Measurements from ENCODE around the gene RP9. TPM values are rescaled to one million over a fixed set of nuclear protein-coding genes. Genes with fewer than 3 reads are reported as not detected.

Gene RP9
- total and polyA plus RNA-seq, 2 of the 4 experiments (the other 2 are of a cell fraction) = 9.5 to 18.1 TPM

GRCh38 chr7:33050535-33051318, 58.5 kb downstream of the RP9 start:
- no TSS peak for BruUV-seq (replicated peaks)
- intact Hi-C loops (cut with micrococcal nuclease) (loop anchor here (1.0 to 5.0 kb wide), 3 partner anchors 108 to 286 kb away; no protein-coding TSS in a partner anchor), in situ Hi-C loops (cut with MboI; ENCODE audit: low sequenced_read_pairs) (no loop called here), dilution Hi-C loops (cut with HindIII; ENCODE audit: low sequenced_read_pairs, unreplicated experiment) (no loop called here)
- H3K27ac ChIP-seq (ENCODE audit: insufficient read depth, low read length) = no peak overlapping the region
- POLR2A ChIA-PET (ENCODE audit: unreplicated experiment) = no interaction called here
- H3K23ac ChIP-seq (ENCODE audit: low read depth, low read length) = 0 out of 2 replicates have a peak overlapping the region, but pooled peaks have one; percentile 48
- no peak overlapping the region for H2AK9ac ChIP-seq (replicated peaks; ENCODE audit: low read depth, low read length, poor library complexity)
- H4K20me1 ChIP-seq (ENCODE audit: insufficient read depth, low read length) = peaks cover 6% of the 10 kb centered on the region
- H3K4ac ChIP-seq (ENCODE audit: low read depth, low read length) = 0 out of 2 replicates have a peak overlapping the region, but pooled peaks have one; percentile 37
- H3K18ac ChIP-seq (ENCODE audit: low read depth, low read length) = peak overlapping the region; percentile 69; the same call in 1 of the 2 replicates
- peaks cover 5% of the 10 kb centered on the region for H3K9me1 ChIP-seq (ENCODE audit: insufficient read depth, low read length)
- H2BK15ac ChIP-seq (ENCODE audit: low read depth, low read length) = no peak overlapping the region
- DNase-seq (peak; percentile 59), ATAC-seq (ENCODE audit: low read depth) (peak; percentile 61)
- no peak overlapping the region for H2AFZ ChIP-seq (replicated peaks; ENCODE audit: low read length, poor library complexity)
- no peak overlapping the region for H2BK20ac ChIP-seq (ENCODE audit: low read depth, low read length)
- H4K8ac ChIP-seq (ENCODE audit: low read depth in 2 of 2, low read length in 2 of 2) = no peak overlapping the region
- 0 out of 2 replicates have a peak overlapping the region, but pooled peaks have one; percentile 30 for H2BK120ac ChIP-seq (ENCODE audit: low read depth, low read length)
- H3K14ac ChIP-seq (replicated peaks; ENCODE audit: low read depth, low read length) = 0 out of 2 replicates have a peak overlapping the region, but pooled peaks have one; percentile 38
- no peak overlapping the region; the same call in 1 of the 2 replicates for H2AK5ac ChIP-seq (ENCODE audit: low read depth, low read length)
- H3K4me1 ChIP-seq (ENCODE audit: control insufficient read depth, insufficient read depth, low read length) = peaks cover 3% of the 10 kb centered on the region
- H2BK5ac ChIP-seq (ENCODE audit: low read depth, low read length, poor library complexity, severe bottlenecking) = peak overlapping the region; percentile 46
- no peaks in the 10 kb centered on the region for H3K27me3 ChIP-seq (ENCODE audit: control insufficient read depth, insufficient read depth, low read length)
- H3K9me3 ChIP-seq (ENCODE audit: control insufficient read depth, insufficient read depth, low read length) = no peaks in the 10 kb centered on the region
- H3K79me1 ChIP-seq (ENCODE audit: low read depth in 1 of 2, low read length in 2 of 2) = peaks cover 17 to 59% of the 10 kb centered on the region in 2 experiments
- H4K5ac ChIP-seq (ENCODE audit: low read depth, low read length) = 0 out of 2 replicates have a peak overlapping the region, but pooled peaks have one; percentile 52
- peak overlapping the region; percentile 3; the same call in 1 of the 2 replicates for H3K4me2 ChIP-seq (ENCODE audit: low read depth, low read length)
- TF ChIP-seq CTCF (conservative IDR thresholded peaks at IDR 0.05; ENCODE audit: low read depth, low read length) (peak; percentile 68), MAFK (IDR thresholded peaks at IDR 0.05; ENCODE audit: low read depth, low read length) (no peak), RAD21 (IDR thresholded peaks at IDR 0.05; ENCODE audit: low read length) (peak; percentile 78), CEBPB (IDR thresholded peaks at IDR 0.05; ENCODE audit: low read depth, low read length) (peak; percentile 36; the same call in 1 of the 2 replicates), RFX5 (IDR thresholded peaks at IDR 0.05; ENCODE audit: low read depth, low read length) (no peak), SMC3 (IDR thresholded peaks at IDR 0.05; ENCODE audit: low read depth, low read length) (peak; percentile 76)
- H4K91ac ChIP-seq (ENCODE audit: insufficient read depth, low read depth, low read length) = no peak overlapping the region; the same call in 1 of the 2 replicates
- H3K9ac ChIP-seq (ENCODE audit: low read depth, low read length) = no peak overlapping the region
- H3K4me3 ChIP-seq (ENCODE audit: insufficient read depth, low read depth, low read length) = no peak overlapping the region
- no peak overlapping the region for H3K56ac ChIP-seq (ENCODE audit: extremely low read depth, insufficient read depth, low read length)
- CTCF ChIA-PET = no interaction called here
- H3K36me3 ChIP-seq (ENCODE audit: control insufficient read depth, insufficient read depth, low read length) = no peaks in the 10 kb centered on the region
- WGBS, 2 experiments (ENCODE audit: extremely low coverage in 2 of 2, insufficient read length in 1 of 2) = no CpG with 5 or more reads among the region's 1 CpG
